Measurements from ENCODE around the gene ADAT2. TPM values are rescaled to one million over a fixed set of nuclear protein-coding genes. Genes with fewer than 3 reads are reported as not detected.

ADAT2 gene
- total and polyA plus RNA-seq, 2 of the 4 experiments (the other 2 are of a cell fraction), result 2.7 to 5.4 TPM

- Histone ChIP-seq H3K23ac (ENCODE audit: low read depth, low read length) (no peak overlapping the region), H2BK15ac (ENCODE audit: low read depth, low read length) (no peak overlapping the region), H2AK9ac (replicated peaks; ENCODE audit: low read depth, low read length, poor library complexity) (no peak overlapping the region), H4K91ac (ENCODE audit: insufficient read depth, low read depth, low read length) (no peak overlapping the region), H3K79me1 (ENCODE audit: low read depth in 1 of 2, low read length in 2 of 2) (peaks cover 4 to 5% of the 10 kb centered on the region in 2 experiments; a peak in 2 of 4 replicates), H2AK5ac (ENCODE audit: low read depth, low read length) (no peak overlapping the region), H3K36me3 (ENCODE audit: control insufficient read depth, insufficient read depth, low read length) (peaks cover 31% of the 10 kb centered on the region), H3K9ac (ENCODE audit: low read depth, low read length) (no peak overlapping the region), H3K4me1 (ENCODE audit: control insufficient read depth, insufficient read depth, low read length) (no peaks in the 10 kb centered on the region), H4K8ac (ENCODE audit: low read depth in 2 of 2, low read length in 2 of 2) (no peak overlapping the region), H2BK20ac (ENCODE audit: low read depth, low read length) (no peak overlapping the region), H3K14ac (replicated peaks; ENCODE audit: low read depth, low read length) (no peak overlapping the region), H3K27ac (ENCODE audit: insufficient read depth, low read length) (no peak overlapping the region), H3K4ac (ENCODE audit: low read depth, low read length) (no peak overlapping the region), H3K27me3 (ENCODE audit: control insufficient read depth, insufficient read depth, low read length) (no peaks in the 10 kb centered on the region), H2AFZ (replicated peaks; ENCODE audit: low read length, poor library complexity) (no peak overlapping the region), H3K9me3 (ENCODE audit: control insufficient read depth, insufficient read depth, low read length) (no peaks in the 10 kb centered on the region), H2BK5ac (ENCODE audit: low read depth, low read length, poor library complexity, severe bottlenecking) (no peak overlapping the region), H4K5ac (ENCODE audit: low read depth, low read length) (no peak overlapping the region), H4K20me1 (ENCODE audit: insufficient read depth, low read length) (no peaks in the 10 kb centered on the region), H3K56ac (ENCODE audit: extremely low read depth, insufficient read depth, low read length) (no peak overlapping the region), H3K4me3 (ENCODE audit: insufficient read depth, low read depth, low read length) (no peak overlapping the region), H3K4me2 (ENCODE audit: low read depth, low read length) (no peak overlapping the region), H3K9me1 (ENCODE audit: insufficient read depth, low read length) (no peaks in the 10 kb centered on the region), H3K18ac (ENCODE audit: low read depth, low read length) (no peak overlapping the region), H2BK120ac (ENCODE audit: low read depth, low read length) (no peak overlapping the region)
- no CpG with 5 or more reads among the region's 1 CpG for WGBS, 2 experiments (ENCODE audit: extremely low coverage in 2 of 2, insufficient read length in 1 of 2)
- POLR2A ChIA-PET (ENCODE audit: unreplicated experiment), result no interaction called here
- CTCF ChIA-PET, result interaction anchor here (0.5 to 1.3 kb wide), 3 partner anchors 10 to 567 kb away, joined by 3 read pairs; no protein-coding TSS in a partner anchor
- no peak for DNase-seq
- no TSS peak for BruUV-seq (replicated peaks)
- in situ Hi-C loops (cut with MboI; ENCODE audit: low sequenced_read_pairs), result no loop called here
- TF ChIP-seq ELK1 (IDR thresholded peaks at IDR 0.05; ENCODE audit: borderline replicate concordance, low read depth, low read length) (no peak), CTCF (conservative IDR thresholded peaks at IDR 0.05; ENCODE audit: low read depth, low read length) (no peak), MAZ (IDR thresholded peaks at IDR 0.05; ENCODE audit: borderline replicate concordance, low read depth, low read length) (no peak), MAFK (IDR thresholded peaks at IDR 0.05; ENCODE audit: low read depth, low read length) (no peak), RCOR1 (IDR thresholded peaks at IDR 0.05; ENCODE audit: insufficient replicate concordance, low read length) (no peak), BHLHE40 (IDR thresholded peaks at IDR 0.05; ENCODE audit: low read depth, low read length) (no peak), SMC3 (IDR thresholded peaks at IDR 0.05; ENCODE audit: low read depth, low read length) (no peak), CEBPB (IDR thresholded peaks at IDR 0.05; ENCODE audit: low read depth, low read length) (no peak), POLR2A (IDR thresholded peaks at IDR 0.05; ENCODE audit: low read depth, low read length) (no peak), MXI1 (IDR thresholded peaks at IDR 0.05; ENCODE audit: borderline replicate concordance, low read depth, low read length) (no peak), NFE2L2 (IDR thresholded peaks at IDR 0.05; ENCODE audit: low read depth, low read length) (no peak), FOS (IDR thresholded peaks at IDR 0.05; ENCODE audit: low read depth, low read length) (no peak), RFX5 (IDR thresholded peaks at IDR 0.05; ENCODE audit: low read depth, low read length) (no peak), RAD21 (IDR thresholded peaks at IDR 0.05; ENCODE audit: low read length) (no peak), CHD1 (IDR thresholded peaks at IDR 0.05; ENCODE audit: low read depth, low read length) (no peak)
- TF ChIP-seq, protein P1, sequence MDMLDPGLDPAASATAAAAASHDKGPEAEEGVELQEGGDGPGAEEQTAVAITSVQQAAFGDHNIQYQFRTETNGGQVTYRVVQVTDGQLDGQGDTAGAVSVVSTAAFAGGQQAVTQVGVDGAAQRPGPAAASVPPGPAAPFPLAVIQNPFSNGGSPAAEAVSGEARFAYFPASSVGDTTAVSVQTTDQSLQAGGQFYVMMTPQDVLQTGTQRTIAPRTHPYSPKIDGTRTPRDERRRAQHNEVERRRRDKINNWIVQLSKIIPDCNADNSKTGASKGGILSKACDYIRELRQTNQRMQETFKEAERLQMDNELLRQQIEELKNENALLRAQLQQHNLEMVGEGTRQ (IDR thresholded peaks at IDR 0.05; ENCODE audit: low read depth, low read length), result no peak
- ATAC-seq (ENCODE audit: low read depth), result no peak
- dilution Hi-C loops (cut with HindIII; ENCODE audit: low sequenced_read_pairs, unreplicated experiment), result no loop called here
- intact Hi-C loops (cut with micrococcal nuclease), result no loop called here
These were observed 46.5 kb upstream of the ADAT2 start for GRCh38 chr6:143496974-143497373.
